COLO829 (cell line): ENCODE measurements around the gene FAM72A.
"Not testable (repeated sequence)": the region's sequence is repeated elsewhere in the genome, so short reads cannot be mapped to it uniquely, and the experiment has no call there.

Experiments used
- DNase-seq: peaks from one replicate; pipeline ENCODE4 v3.0.0; 2012; ENCODE audit warnings: low spot score

Gene FAM72A

GRCh38 chr1:206215600-206216392 is 13.2 kb upstream of the FAM72A start:
- not testable (repeated sequence) for DNase-seq

GRCh38 chr1:206210802-206211201 is 8.2 kb upstream of the FAM72A start:
- DNase-seq = not testable (repeated sequence)

- DNase-seq = not testable (repeated sequence)
Measured at GRCh38 chr1:206205569-206205968, 2.9 kb upstream of the FAM72A start.

- DNase-seq = not testable (repeated sequence)
Measured at GRCh38 chr1:206204871-206205270, 2.2 kb upstream of the FAM72A start.

GRCh38 chr1:206204159-206204511 is 1.5 kb upstream of the FAM72A start:
- DNase-seq = not testable (repeated sequence)

- not testable (repeated sequence) for DNase-seq
Measured at GRCh38 chr1:206203364-206204158, 922 bp upstream of the FAM72A start, which contains the start of gene SRGAP2. TSS of gene SRGAP2 (plus strand) at chr1:206203541. CDS start at chr1:206205971, 2,430 bp downstream.

GRCh38 chr1:206196748-206197424 is 5.8 kb downstream of the FAM72A start:
- DNase-seq = not testable (repeated sequence)

GRCh38 chr1:206195182-206195581 is 7.5 kb downstream of the FAM72A start:
- DNase-seq = not testable (repeated sequence)

- DNase-seq = not testable (repeated sequence)
Measured at GRCh38 chr1:206186826-206187225, 15.8 kb downstream of the FAM72A start.

- not testable (repeated sequence) for DNase-seq
Measured at GRCh38 chr1:206185778-206186177, 16.9 kb downstream of the FAM72A start.

- not testable (repeated sequence) for DNase-seq
Measured at GRCh38 chr1:206183788-206184187, 18.9 kb downstream of the FAM72A start.

- not testable (repeated sequence) for DNase-seq
Measured at GRCh38 chr1:206182368-206183317, 20.0 kb downstream of the FAM72A start.

- not testable (repeated sequence) for DNase-seq
Measured at GRCh38 chr1:206179666-206180065, 23.0 kb downstream of the FAM72A start.

- not testable (repeated sequence) for DNase-seq
Measured at GRCh38 chr1:206178061-206178989, 24.3 kb downstream of the FAM72A start.

- DNase-seq = not testable (repeated sequence)
Measured at GRCh38 chr1:206176114-206176502, 26.5 kb downstream of the FAM72A start.

GRCh38 chr1:206175459-206176113 is 27.1 kb downstream of the FAM72A start:
- DNase-seq = not testable (repeated sequence)

GRCh38 chr1:206174182-206174868 is 28.3 kb downstream of the FAM72A start:
- DNase-seq = not testable (repeated sequence)

- DNase-seq = not testable (repeated sequence)
Measured at GRCh38 chr1:206173110-206173719, 29.4 kb downstream of the FAM72A start.
